Mucosa of descending colon (tissue), 3 donors: ENCODE data around the gene KSR2. TPM values are rescaled to one million over a fixed set of nuclear protein-coding genes. Genes with fewer than 3 reads are reported as not detected.

Source experiments
- ATAC-seq: fragments of 200-7000 bp; cut with Tn5 transposase; one replicate; pipeline ENCODE4 v1.9.1; 2020; ENCODE audit warnings: mild to moderate bottlenecking, moderate library complexity
- DNase-seq, 3 donors: peaks; one replicate each; pipeline ENCODE4 v3.0.0-alpha.2; 2020
- H3K36me3 ChIP-seq: fragments of 200-600 bp; one replicate; pipeline ENCODE4 v1.8.0; 2021; ENCODE audit warnings: low read depth, mild to moderate bottlenecking
- H3K4me1 ChIP-seq: fragments of 200-600 bp; one replicate; pipeline ENCODE4 v1.8.0; 2021; ENCODE audit warnings: low read depth, mild to moderate bottlenecking
- H3K4me3 ChIP-seq: fragments of 200-600 bp; one replicate; pipeline ENCODE4 v1.8.0; 2021; ENCODE audit warnings: mild to moderate bottlenecking
- H3K9me3 ChIP-seq: fragments of 200-600 bp; one replicate; pipeline ENCODE4 v1.8.0; 2021; ENCODE audit warnings: mild to moderate bottlenecking
- CTCF ChIP-seq: fragments of 200-600 bp; IDR thresholded peaks from one replicate; pipeline ENCODE4 v1.8.0; 2022; ENCODE audit warnings: antibody characterized with exemption, mild to moderate bottlenecking
- intact Hi-C, 2 donors: fragments of 100-400 bp; cut with DNase I in 1 of 2; cut with micrococcal nuclease in 1 of 2; formaldehyde crosslinking; loops; one replicate each; pipeline versions ENCODE4 v1.11.0 to v1.11.1; 2022; cut with DNase I, micrococcal nuclease
- total RNA-seq, 3 donors: library from RNA; stranded (reverse); fragmentation: NEBNext Ultra II Directional in 2 of 3; extraction: Animal tissue kit (Norgen Biotek cat#: 25700) in 2 of 3; gene quantifications; one replicate each; pipeline versions ENCODE4 v1.2.1 to v1.2.4, GENCODE V29; 2021 to 2023
- donor health status: DM: no; HTN: no; CAD: no; lungs with moderate emphysema.
- donor health status: DM: no; HTN: no; CAD: no.
- donor health status: DM: no; HTN: yes; CAD: no.

Gene KSR2
- total RNA-seq, 3 donors from 2014 or later, result 1.4 to 2.8 (median 2.5) TPM

DNA sequence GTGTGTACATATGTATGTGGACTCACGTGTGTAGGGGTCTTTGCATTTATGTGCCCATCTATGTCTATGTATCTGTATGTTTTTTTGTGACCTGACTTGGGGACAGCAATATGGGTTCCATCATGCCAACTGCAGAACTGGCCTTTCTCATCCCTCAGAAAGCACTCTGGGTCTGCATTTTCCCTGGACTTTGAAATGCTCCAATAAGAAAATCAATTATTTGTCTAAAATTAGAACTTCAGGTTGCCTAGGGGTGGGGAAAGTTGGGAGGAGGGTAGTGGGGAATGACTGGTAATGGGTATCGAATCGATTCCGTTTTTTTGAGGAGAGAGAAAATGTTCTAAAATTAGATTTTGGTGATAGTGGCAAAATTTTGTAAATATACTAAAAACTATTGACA is 466.6 kb downstream of the KSR2 start:
- H3K36me3 ChIP-seq, result no peaks in the 10 kb centered on the region
- no peaks in the 10 kb centered on the region for H3K4me1 ChIP-seq
- intact Hi-C loops, result no loop called here
- H3K9me3 ChIP-seq, result no peaks in the 10 kb centered on the region
- ATAC-seq (no peak), DNase-seq (no peak)
- TF ChIP-seq CTCF, result no peak
- H3K4me3 ChIP-seq, result no peak overlapping the region

DNA sequence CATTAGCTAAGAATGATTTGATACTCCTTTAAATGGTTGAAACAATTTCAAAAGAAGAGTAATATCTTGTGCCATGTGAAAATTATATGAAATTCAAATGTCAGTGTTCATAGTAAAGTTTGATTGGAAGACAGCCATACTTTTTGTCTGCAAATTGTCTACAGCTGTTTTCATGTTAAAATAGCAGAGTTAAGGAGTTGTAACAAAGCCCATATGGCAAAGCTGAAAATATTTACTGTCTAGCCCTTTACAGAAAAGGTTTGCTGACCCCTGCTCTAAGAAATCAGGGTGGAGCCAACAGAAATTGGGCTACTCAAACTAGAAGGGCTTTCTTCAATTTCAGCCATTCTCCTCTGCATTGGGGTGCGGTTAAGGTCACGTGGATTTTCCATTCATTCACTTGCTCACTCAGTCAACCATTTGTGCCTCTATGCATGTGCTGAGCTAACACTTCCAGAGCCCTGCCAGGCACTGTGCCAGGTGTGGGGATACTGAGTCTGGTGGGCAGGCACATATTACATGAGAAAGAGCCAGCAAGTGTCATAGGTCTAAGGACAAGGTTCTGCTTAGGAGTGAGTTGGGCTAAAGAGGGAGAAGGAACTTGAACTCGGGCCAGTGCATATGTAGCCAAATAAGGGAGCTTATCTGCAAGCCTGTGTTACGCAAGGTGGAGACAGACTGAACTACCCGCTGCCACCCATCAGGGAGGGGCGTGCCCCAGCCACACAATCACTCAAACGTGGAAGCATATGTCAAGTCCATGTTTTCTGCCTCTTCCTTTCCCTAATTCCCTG is 467.5 kb downstream of the KSR2 start:
- Histone ChIP-seq H3K4me3 (no peak overlapping the region), H3K4me1 (no peaks in the 10 kb centered on the region), H3K36me3 (no peaks in the 10 kb centered on the region), H3K9me3 (no peaks in the 10 kb centered on the region)
- DNase-seq, result peak in 2 of 3 donors; percentile 30 to 49
- TF ChIP-seq CTCF, result no peak
- ATAC-seq, result peak; percentile 92
- intact Hi-C loops, result no loop called here

- Histone ChIP-seq H3K4me1 (no peaks in the 10 kb centered on the region), H3K36me3 (no peaks in the 10 kb centered on the region), H3K9me3 (no peaks in the 10 kb centered on the region), H3K4me3 (no peak overlapping the region)
- TF ChIP-seq CTCF, result no peak
- intact Hi-C loops, result no loop called here
- ATAC-seq (no peak), DNase-seq (no peak)
Measured at GRCh38 chr12:117499759-117500485, 468.9 kb downstream of the KSR2 start.

GRCh38 chr12:117498880-117499279 is 469.9 kb downstream of the KSR2 start:
- no peaks in the 10 kb centered on the region for H3K4me1 ChIP-seq
- ATAC-seq (no peak), DNase-seq (no peak)
- no peak for TF ChIP-seq CTCF
- H3K4me3 ChIP-seq, result no peak overlapping the region
- intact Hi-C loops, result no loop called here
- H3K9me3 ChIP-seq, result no peaks in the 10 kb centered on the region
- H3K36me3 ChIP-seq, result no peaks in the 10 kb centered on the region

DNA sequence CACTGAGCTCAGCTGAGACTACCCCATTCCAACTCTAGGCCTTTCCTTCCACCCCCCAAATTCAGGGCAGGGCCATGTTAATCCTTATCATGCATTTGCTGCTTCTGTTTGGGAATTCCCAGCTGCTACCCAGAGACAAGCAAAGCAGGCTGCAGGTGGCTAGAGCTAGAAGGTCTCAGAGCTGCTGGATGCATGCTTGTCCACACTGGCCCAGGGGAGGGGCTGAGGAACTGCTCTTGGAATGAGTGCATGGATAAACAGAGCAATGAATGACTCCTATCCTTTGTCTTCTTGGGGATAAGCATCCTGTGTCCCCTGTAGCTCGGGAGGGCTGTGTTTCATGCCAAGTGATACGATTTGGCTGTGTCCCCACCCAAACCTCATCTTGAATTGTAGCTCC is 470.5 kb downstream of the KSR2 start:
- ATAC-seq (no peak), DNase-seq (no peak)
- no peaks in the 10 kb centered on the region for H3K36me3 ChIP-seq
- no peak overlapping the region for H3K4me3 ChIP-seq
- intact Hi-C loops, result no loop called here
- H3K9me3 ChIP-seq, result no peaks in the 10 kb centered on the region
- TF ChIP-seq CTCF, result no peak
- no peaks in the 10 kb centered on the region for H3K4me1 ChIP-seq
